ENCODE measurements around the gene PRUNE1.

Gene PRUNE1

DNA sequence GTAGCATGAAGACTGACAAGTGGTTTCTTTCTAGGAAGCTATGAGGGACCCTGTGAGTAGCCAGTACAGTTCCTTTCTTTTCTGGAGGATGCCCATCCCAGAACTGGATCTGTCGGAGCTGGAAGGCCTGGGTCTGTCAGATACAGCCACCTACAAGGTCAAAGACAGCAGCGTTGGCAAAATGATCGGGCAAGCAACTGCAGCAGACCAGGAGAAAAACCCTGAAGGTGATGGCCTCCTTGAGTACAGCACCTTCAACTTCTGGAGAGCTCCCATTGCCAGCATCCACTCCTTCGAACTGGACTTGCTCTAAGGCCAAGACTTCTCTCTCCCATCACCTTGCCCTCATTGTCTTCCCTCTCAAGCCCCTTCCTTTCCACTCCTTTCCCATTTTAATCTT, 58.9 kb downstream of the PRUNE1 start:
- no peak overlapping the region for H3K4me3 ChIP-seq (ENCODE audit: low read depth, low read length)
- DNase-seq (ENCODE audit: low read depth): no peak

- no peak for DNase-seq (ENCODE audit: low read depth)
These were observed 60.8 kb downstream of the PRUNE1 start for GRCh38 chr1:151069103-151069486.

DNA sequence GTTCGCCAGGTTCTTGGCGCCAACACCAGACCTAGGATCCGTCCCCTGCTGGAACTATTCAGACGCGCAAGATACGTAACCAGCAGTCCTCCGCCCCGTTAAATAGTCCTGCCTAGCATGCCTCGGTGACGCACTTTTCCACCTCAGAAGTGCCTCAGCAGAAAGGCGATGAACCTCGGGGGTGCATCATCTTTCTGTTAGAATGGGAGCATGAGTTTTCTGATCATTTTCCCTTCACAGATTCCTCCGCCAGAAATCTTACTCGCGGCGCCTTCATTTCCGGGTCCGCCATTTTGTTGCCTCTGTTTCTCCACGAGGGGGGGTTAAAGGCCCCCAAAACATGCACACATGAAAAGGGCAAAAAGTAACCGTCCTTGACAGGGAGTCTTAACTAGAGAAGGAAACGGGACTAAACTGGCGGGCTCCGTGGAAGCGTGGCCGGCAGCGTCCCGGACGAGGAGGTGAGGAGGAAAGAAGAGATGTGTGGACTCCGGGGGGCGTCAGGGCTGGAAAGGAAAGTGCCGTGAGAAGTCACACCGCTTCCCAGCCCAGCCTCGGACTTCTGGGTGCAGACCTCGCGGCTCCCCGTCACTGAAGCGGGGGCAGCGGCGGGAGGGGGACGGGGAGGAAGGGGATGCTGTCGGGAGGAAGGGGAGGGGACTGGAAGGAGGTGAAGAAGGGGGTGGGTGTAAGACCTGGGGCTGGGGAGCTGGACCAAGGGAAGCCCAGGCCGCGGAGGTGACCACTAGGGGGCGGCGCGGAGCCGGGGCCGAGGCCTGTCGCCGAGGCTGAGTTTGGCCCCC, 62.4 kb downstream of the PRUNE1 start, which contains the start of gene GABPB2:
Gene GABPB2, plus strand, starts transcription at position 288 of the 803 bp plus-strand sequence. CDS start 17,429 bp downstream, outside the sequence.
- peak within 1 kb of the TSS; percentile 61 for H3K4me3 ChIP-seq (ENCODE audit: low read depth, low read length)
- DNase-seq (ENCODE audit: low read depth): peak; percentile 99

More at GRCh38 chr1:151069103-151069486, 60.8 kb downstream of the PRUNE1 start:
- no peak overlapping the region for H3K4me3 ChIP-seq (ENCODE audit: low read depth, low read length)

- DNase-seq (ENCODE audit: low read depth): no peak
These were observed 64.0 kb downstream of the PRUNE1 start for GRCh38 chr1:151072224-151072623.

More at GRCh38 chr1:151072224-151072623, 64.0 kb downstream of the PRUNE1 start:
- no peak overlapping the region for H3K4me3 ChIP-seq (ENCODE audit: low read depth, low read length)
